Naive B cell (primary cell): Measurements from ENCODE around the gene GRHL1. TPM values are rescaled to one million over a fixed set of nuclear protein-coding genes. Genes with fewer than 3 reads are reported as not detected.
A peak's percentile ranks its signal among the peaks of the same experiment; 100 is the strongest.
"Not testable (repeated sequence)": the region's sequence is repeated elsewhere in the genome, so short reads cannot be mapped to it uniquely, and the experiment has no call there.

ENCODE experiments used
- ATAC-seq, 2 donors: fragments of 150-1000 bp; cut with Tn5 transposase; 2 replicates each; pipeline ENCODE4 v1.10.0; 2021; ENCODE audit warnings: low read depth in 2 of 2, mild to moderate bottlenecking in 2 of 2, moderate library complexity in 2 of 2
- DNase-seq: peaks from one replicate; pipeline ENCODE4 v3.0.0; 2022
- H3K27ac Mint-ChIP-seq, 6 donors: one replicate each; pipeline ENCODE4 v1.8.0; 2020 to 2022; ENCODE audit warnings: mild to moderate bottlenecking in 6 of 6, mixed read lengths in 6 of 6, moderate library complexity in 5 of 6, inconsistent platforms in 2 of 6
- H3K27me3 Mint-ChIP-seq, 3 donors: one replicate each; pipeline ENCODE4 v1.8.0; 2021 to 2022; ENCODE audit warnings: mixed read lengths in 3 of 3, mild to moderate bottlenecking in 1 of 3
- H3K36me3 Mint-ChIP-seq, 2 donors: one replicate each; pipeline ENCODE4 v1.8.0; 2020 to 2022; ENCODE audit warnings: mixed read lengths in 2 of 2, inconsistent platforms in 1 of 2, mild to moderate bottlenecking in 1 of 2
- H3K4me1 Mint-ChIP-seq, 3 donors: one replicate each; pipeline ENCODE4 v1.8.0; 2020 to 2022; ENCODE audit warnings: mixed read lengths in 3 of 3, inconsistent platforms in 1 of 3, mild to moderate bottlenecking in 1 of 3, moderate library complexity in 1 of 3
- H3K4me3 Mint-ChIP-seq, 8 donors: one replicate each; pipeline ENCODE4 v1.8.0; 2020 to 2022; ENCODE audit warnings: mild to moderate bottlenecking in 8 of 8, mixed read lengths in 8 of 8, moderate library complexity in 8 of 8, inconsistent platforms in 2 of 8
- H3K9me3 Mint-ChIP-seq, 7 donors: one replicate each; pipeline ENCODE4 v1.8.0; 2020 to 2022; ENCODE audit warnings: mixed read lengths in 7 of 7, mild to moderate bottlenecking in 5 of 7, inconsistent platforms in 2 of 7, moderate library complexity in 1 of 7
- polyA plus RNA-seq, 6 donors: library from polyadenylated mRNA; unstranded; fragments of 300-500 nt; fragmentation: Illumina TruSeq; gene quantifications; one replicate each; pipeline ENCODE4 v1.2.3, GENCODE V29; 2021; ENCODE audit warnings: low read depth in 6 of 6

Gene GRHL1
- polyA plus RNA-seq, 6 donors from 2014 or later, result 0.09 to 0.89 (median 0.41) TPM; not detected in 1

- H3K4me3 Mint-ChIP-seq, result peak overlapping the region in 3 of 8 donors; percentile 20 to 64 (median 20)
- peaks cover 26 to 43% (median 43%) of the 10 kb centered on the region in 3 donors for H3K4me1 Mint-ChIP-seq
- no peaks in the 10 kb centered on the region for H3K27me3 Mint-ChIP-seq
- ATAC-seq (no peak), DNase-seq (no peak)
- peak overlapping the region in 2 of 6 donors; percentile 20 to 92 for H3K27ac Mint-ChIP-seq
- no peaks in the 10 kb centered on the region for H3K36me3 Mint-ChIP-seq
- H3K9me3 Mint-ChIP-seq, result peaks cover 0 to 1% (median 0%) of the 10 kb centered on the region in 7 donors
Measured at GRCh38 chr2:10026940-10027569, 75.6 kb downstream of the GRHL1 start.

- H3K27me3 Mint-ChIP-seq, result no peaks in the 10 kb centered on the region
- H3K4me1 Mint-ChIP-seq, result peaks cover 29 to 47% (median 47%) of the 10 kb centered on the region in 3 donors
- H3K4me3 Mint-ChIP-seq, result peak overlapping the region in 4 of 8 donors; percentile 20 to 94 (median 60)
- H3K9me3 Mint-ChIP-seq, result peaks cover 0 to 1% (median 0%) of the 10 kb centered on the region in 7 donors
- no peak for DNase-seq
- peak overlapping the region in 5 of 6 donors; percentile 57 to 99 (median 95) for H3K27ac Mint-ChIP-seq
- no peak for ATAC-seq
- no peaks in the 10 kb centered on the region for H3K36me3 Mint-ChIP-seq
Measured at GRCh38 chr2:10027660-10028330, 76.3 kb downstream of the GRHL1 start.

GRCh38 chr2:10028407-10028987 is 77.0 kb downstream of the GRHL1 start:
- Mint-ChIP-seq H3K36me3 (no peaks in the 10 kb centered on the region), H3K4me3 (peak overlapping the region in 7 of 8 donors; percentile 85 to 95 (median 91)), H3K27me3 (no peaks in the 10 kb centered on the region), H3K9me3 (peaks cover 0 to 1% (median 0%) of the 10 kb centered on the region in 7 donors), H3K4me1 (peaks cover 29 to 47% (median 47%) of the 10 kb centered on the region in 3 donors), H3K27ac (peak overlapping the region; percentile 95 to 99 (median 96))
- no peak for DNase-seq
- ATAC-seq, result no peak

GRCh38 chr2:10028988-10029874 is 77.7 kb downstream of the GRHL1 start:
- DNase-seq, result peak; percentile 82
- H3K4me1 Mint-ChIP-seq, result peaks cover 32 to 50% (median 47%) of the 10 kb centered on the region in 3 donors
- H3K27me3 Mint-ChIP-seq, result no peaks in the 10 kb centered on the region
- peak overlapping the region; percentile 85 to 95 (median 92) for H3K4me3 Mint-ChIP-seq
- H3K36me3 Mint-ChIP-seq, result no peaks in the 10 kb centered on the region
- H3K27ac Mint-ChIP-seq, result peak overlapping the region; percentile 95 to 99 (median 96)
- peaks cover 0 to 1% (median 0%) of the 10 kb centered on the region in 7 donors for H3K9me3 Mint-ChIP-seq
- ATAC-seq, result peak; percentile 96 to 97

GRCh38 chr2:10029875-10030223 is 78.4 kb downstream of the GRHL1 start:
- ATAC-seq, result no peak
- peaks cover 35 to 53% (median 51%) of the 10 kb centered on the region in 3 donors for H3K4me1 Mint-ChIP-seq

GRCh38 chr2:10030311-10030736 is 78.8 kb downstream of the GRHL1 start:
- Mint-ChIP-seq H3K36me3 (no peaks in the 10 kb centered on the region), H3K4me1 (peaks cover 38 to 56% (median 56%) of the 10 kb centered on the region in 3 donors), H3K4me3 (peak overlapping the region in 7 of 8 donors; percentile 85 to 95 (median 91)), H3K9me3 (peaks cover 0 to 1% (median 0%) of the 10 kb centered on the region in 7 donors), H3K27ac (peak overlapping the region; percentile 64 to 99 (median 96)), H3K27me3 (no peaks in the 10 kb centered on the region)
- no peak for DNase-seq
- no peak for ATAC-seq

More at GRCh38 chr2:10029875-10030223, 78.4 kb downstream of the GRHL1 start:
- H3K27ac Mint-ChIP-seq, result peak overlapping the region; percentile 95 to 99 (median 96)
- H3K36me3 Mint-ChIP-seq, result no peaks in the 10 kb centered on the region
- no peaks in the 10 kb centered on the region for H3K27me3 Mint-ChIP-seq
- H3K9me3 Mint-ChIP-seq, result peaks cover 0 to 1% (median 0%) of the 10 kb centered on the region in 7 donors
- DNase-seq, result no peak
- peak overlapping the region; percentile 85 to 95 (median 92) for H3K4me3 Mint-ChIP-seq

- H3K36me3 Mint-ChIP-seq, DNase-seq, ATAC-seq, H3K27me3 Mint-ChIP-seq, H3K9me3 Mint-ChIP-seq: not testable (repeated sequence)
- Mint-ChIP-seq H3K4me3 (peak overlapping the region; percentile 10 to 91 (median 46)), H3K4me1 (peaks cover 40 to 61% (median 59%) of the 10 kb centered on the region in 3 donors), H3K27ac (peak overlapping the region in 5 of 6 donors; percentile 49 to 97 (median 67))
Measured at GRCh38 chr2:10030798-10031197, 79.3 kb downstream of the GRHL1 start.

- no peaks in the 10 kb centered on the region for H3K36me3 Mint-ChIP-seq
- H3K27me3 Mint-ChIP-seq, result no peaks in the 10 kb centered on the region
- no peaks in the 10 kb centered on the region for H3K9me3 Mint-ChIP-seq
- H3K4me3 Mint-ChIP-seq, result peak overlapping the region; percentile 11 to 91 (median 58)
- no peak for DNase-seq
- ATAC-seq, result no peak
- peaks cover 43 to 67% (median 60%) of the 10 kb centered on the region in 3 donors for H3K4me1 Mint-ChIP-seq
- peak overlapping the region in 2 of 6 donors; percentile 36 to 66 for H3K27ac Mint-ChIP-seq
Measured at GRCh38 chr2:10031886-10032745, 80.6 kb downstream of the GRHL1 start.

GRCh38 chr2:10032746-10033105 is 81.2 kb downstream of the GRHL1 start:
- H3K9me3 Mint-ChIP-seq, result no peaks in the 10 kb centered on the region
- H3K27ac Mint-ChIP-seq, result peak overlapping the region in 2 of 6 donors; percentile 36 to 66
- H3K27me3 Mint-ChIP-seq, result no peaks in the 10 kb centered on the region
- peaks cover 43 to 65% (median 55%) of the 10 kb centered on the region in 3 donors for H3K4me1 Mint-ChIP-seq
- H3K4me3 Mint-ChIP-seq, result no peak overlapping the region
- H3K36me3 Mint-ChIP-seq, result no peaks in the 10 kb centered on the region
- DNase-seq (no peak), ATAC-seq (no peak)

- no peaks in the 10 kb centered on the region for H3K9me3 Mint-ChIP-seq
- H3K27me3 Mint-ChIP-seq, result no peaks in the 10 kb centered on the region
- no peak for DNase-seq
- H3K27ac Mint-ChIP-seq, result peak overlapping the region in 3 of 6 donors; percentile 6 to 82 (median 73)
- no peaks in the 10 kb centered on the region for H3K36me3 Mint-ChIP-seq
- H3K4me1 Mint-ChIP-seq, result peaks cover 43 to 61% (median 50%) of the 10 kb centered on the region in 3 donors
- ATAC-seq, result no peak
- peak overlapping the region in 1 of 8 donors; percentile 51 for H3K4me3 Mint-ChIP-seq
Measured at GRCh38 chr2:10033251-10034006, 81.9 kb downstream of the GRHL1 start.

- no peak for ATAC-seq
- Mint-ChIP-seq H3K27me3 (no peaks in the 10 kb centered on the region), H3K4me1 (peaks cover 33 to 50% (median 40%) of the 10 kb centered on the region in 3 donors), H3K27ac (peak overlapping the region in 2 of 6 donors; percentile 44 to 76), H3K9me3 (no peaks in the 10 kb centered on the region), H3K36me3 (no peaks in the 10 kb centered on the region), H3K4me3 (peak overlapping the region in 1 of 8 donors; percentile 41)
- DNase-seq, result no peak
Measured at GRCh38 chr2:10034333-10035052, 83.0 kb downstream of the GRHL1 start.
